ENCODE results near the gene FBXW8. TPM values are rescaled to one million over a fixed set of nuclear protein-coding genes. Genes with fewer than 3 reads are reported as not detected.
A peak's percentile ranks its signal among the peaks of the same experiment; 100 is the strongest.

The FBXW8 gene
- total and polyA plus RNA-seq, 2 donors from 2014 or later: 3.3 to 20.3 TPM

DNA sequence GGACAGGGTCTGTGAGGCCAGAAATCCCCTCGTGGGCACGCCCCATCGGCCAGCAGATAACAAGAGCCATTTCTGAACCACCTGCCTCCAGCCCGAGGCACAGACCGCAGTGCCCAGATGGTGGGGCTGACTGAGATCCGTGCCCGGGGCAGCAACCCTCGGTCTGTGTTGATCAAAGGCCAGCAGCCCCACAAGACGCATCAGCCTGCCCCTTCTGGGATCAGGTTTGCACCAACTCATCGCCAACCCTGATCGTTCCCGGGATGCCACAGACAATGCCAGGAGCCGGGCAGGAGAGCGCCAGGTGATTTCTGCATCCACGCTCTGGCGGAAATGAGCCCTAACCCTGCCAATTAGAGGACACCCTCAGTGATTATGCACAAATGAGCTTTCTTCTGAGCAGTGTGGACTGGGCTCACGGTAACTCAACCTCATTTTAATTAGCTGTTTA, 124.0 kb downstream of the FBXW8 start:
- Histone ChIP-seq H3K9me3 (ENCODE audit: control insufficient read depth in 2 of 3, insufficient read depth in 1 of 3, low read length in 3 of 3) (no peaks in the 10 kb centered on the region), H3K36me3 (ENCODE audit: control insufficient read depth in 2 of 3, insufficient read depth in 3 of 3, low read length in 3 of 3) (no peaks in the 10 kb centered on the region), H3K4me3 (ENCODE audit: low read length in 3 of 3) (no peak overlapping the region), H3K27ac (ENCODE audit: low read depth in 2 of 2, low read length in 2 of 2) (no peak overlapping the region), H3K9ac (ENCODE audit: low read length in 3 of 3) (no peak overlapping the region), H3K4me1 (ENCODE audit: control insufficient read depth in 2 of 3, insufficient read depth in 2 of 3, low read depth in 1 of 3, low read length in 3 of 3) (peaks cover 0 to 6% (median 4%) of the 10 kb centered on the region in 3 donors), H3K27me3 (ENCODE audit: control insufficient read depth, insufficient read depth, low read length) (peaks cover 4% of the 10 kb centered on the region)
- TF ChIP-seq, protein P1, sequence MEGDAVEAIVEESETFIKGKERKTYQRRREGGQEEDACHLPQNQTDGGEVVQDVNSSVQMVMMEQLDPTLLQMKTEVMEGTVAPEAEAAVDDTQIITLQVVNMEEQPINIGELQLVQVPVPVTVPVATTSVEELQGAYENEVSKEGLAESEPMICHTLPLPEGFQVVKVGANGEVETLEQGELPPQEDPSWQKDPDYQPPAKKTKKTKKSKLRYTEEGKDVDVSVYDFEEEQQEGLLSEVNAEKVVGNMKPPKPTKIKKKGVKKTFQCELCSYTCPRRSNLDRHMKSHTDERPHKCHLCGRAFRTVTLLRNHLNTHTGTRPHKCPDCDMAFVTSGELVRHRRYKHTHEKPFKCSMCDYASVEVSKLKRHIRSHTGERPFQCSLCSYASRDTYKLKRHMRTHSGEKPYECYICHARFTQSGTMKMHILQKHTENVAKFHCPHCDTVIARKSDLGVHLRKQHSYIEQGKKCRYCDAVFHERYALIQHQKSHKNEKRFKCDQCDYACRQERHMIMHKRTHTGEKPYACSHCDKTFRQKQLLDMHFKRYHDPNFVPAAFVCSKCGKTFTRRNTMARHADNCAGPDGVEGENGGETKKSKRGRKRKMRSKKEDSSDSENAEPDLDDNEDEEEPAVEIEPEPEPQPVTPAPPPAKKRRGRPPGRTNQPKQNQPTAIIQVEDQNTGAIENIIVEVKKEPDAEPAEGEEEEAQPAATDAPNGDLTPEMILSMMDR (IDR thresholded peaks at IDR 0.05; ENCODE audit: borderline replicate concordance, extremely low read depth, insufficient read depth): no peak
- intact Hi-C loops (cut with DNase I): no loop called here
- FAIRE-seq (no peak), DNase-seq (peak in 2 of 5 donors; percentile 45 to 67)

DNA sequence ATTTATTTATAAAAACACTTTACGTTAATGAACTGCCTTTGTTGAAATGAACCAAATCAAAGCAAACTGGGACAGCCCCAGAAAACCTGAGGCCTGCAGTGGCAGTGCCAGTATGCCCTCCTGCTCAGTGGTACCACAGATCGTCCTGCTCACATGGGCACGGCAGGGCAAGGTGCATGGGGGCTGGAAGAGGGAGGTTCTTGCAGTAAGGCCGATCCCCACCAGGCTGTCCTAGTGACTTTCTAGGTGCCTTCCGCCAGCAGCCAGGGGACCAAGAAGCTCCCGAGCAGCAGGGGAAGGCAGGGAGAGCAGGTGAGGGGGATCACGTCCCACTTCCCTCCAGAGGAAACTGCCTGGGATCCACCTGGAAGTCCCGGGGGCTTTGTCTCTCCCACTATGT, 124.5 kb downstream of the FBXW8 start:
- no peak for FAIRE-seq

DNA sequence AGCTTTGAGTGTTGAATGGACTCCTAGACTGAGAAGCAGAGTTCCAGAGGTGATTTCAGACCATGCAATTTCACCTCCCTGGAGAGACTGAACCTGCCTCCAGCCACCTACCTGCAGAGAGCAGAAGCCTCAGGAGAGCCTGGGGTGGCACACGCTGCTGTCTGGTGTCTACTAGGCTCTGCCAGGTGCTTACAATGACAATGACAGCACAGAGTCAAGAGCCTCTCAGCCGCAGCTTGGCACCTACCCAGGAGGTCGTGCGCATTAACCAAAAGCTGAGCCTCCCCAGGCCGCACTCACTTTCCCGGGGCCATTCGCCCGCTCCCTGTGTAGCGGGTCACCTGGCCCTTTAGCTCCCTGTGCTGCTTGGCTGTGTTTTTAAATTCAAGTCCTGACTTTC, 125.3 kb downstream of the FBXW8 start:
- FAIRE-seq (no peak), DNase-seq (peak in 2 of 5 donors; percentile 38 to 52)
- TF ChIP-seq, protein P1 (IDR thresholded peaks at IDR 0.05; ENCODE audit: borderline replicate concordance, extremely low read depth, insufficient read depth): no peak
- Histone ChIP-seq H3K36me3 (ENCODE audit: control insufficient read depth in 2 of 3, insufficient read depth in 3 of 3, low read length in 3 of 3) (no peaks in the 10 kb centered on the region), H3K9me3 (ENCODE audit: control insufficient read depth in 2 of 3, insufficient read depth in 1 of 3, low read length in 3 of 3) (no peaks in the 10 kb centered on the region), H3K27ac (ENCODE audit: low read depth in 2 of 2, low read length in 2 of 2) (no peak overlapping the region), H3K4me3 (ENCODE audit: low read length in 3 of 3) (no peak overlapping the region), H3K9ac (ENCODE audit: low read length in 3 of 3) (no peak overlapping the region), H3K4me1 (ENCODE audit: control insufficient read depth in 2 of 3, insufficient read depth in 2 of 3, low read depth in 1 of 3, low read length in 3 of 3) (peaks cover 0 to 6% (median 4%) of the 10 kb centered on the region in 3 donors), H3K27me3 (ENCODE audit: control insufficient read depth, insufficient read depth, low read length) (peaks cover 4% of the 10 kb centered on the region)
- intact Hi-C loops (cut with DNase I): no loop called here

More for the DNA sequence above, 124.5 kb downstream of the FBXW8 start:
- Histone ChIP-seq H3K4me3 (ENCODE audit: low read length in 3 of 3) (no peak overlapping the region), H3K4me1 (ENCODE audit: control insufficient read depth in 2 of 3, insufficient read depth in 2 of 3, low read depth in 1 of 3, low read length in 3 of 3) (peaks cover 0 to 6% (median 4%) of the 10 kb centered on the region in 3 donors), H3K9ac (ENCODE audit: low read length in 3 of 3) (no peak overlapping the region), H3K27me3 (ENCODE audit: control insufficient read depth, insufficient read depth, low read length) (peaks cover 4% of the 10 kb centered on the region), H3K27ac (ENCODE audit: low read depth in 2 of 2, low read length in 2 of 2) (no peak overlapping the region), H3K36me3 (ENCODE audit: control insufficient read depth in 2 of 3, insufficient read depth in 3 of 3, low read length in 3 of 3) (no peaks in the 10 kb centered on the region), H3K9me3 (ENCODE audit: control insufficient read depth in 2 of 3, insufficient read depth in 1 of 3, low read length in 3 of 3) (no peaks in the 10 kb centered on the region)
- TF ChIP-seq, protein P1 (IDR thresholded peaks at IDR 0.05; ENCODE audit: borderline replicate concordance, extremely low read depth, insufficient read depth): no peak
- intact Hi-C loops (cut with DNase I): no loop called here
- peak in 2 of 5 donors; percentile 43 to 56 for DNase-seq

DNA sequence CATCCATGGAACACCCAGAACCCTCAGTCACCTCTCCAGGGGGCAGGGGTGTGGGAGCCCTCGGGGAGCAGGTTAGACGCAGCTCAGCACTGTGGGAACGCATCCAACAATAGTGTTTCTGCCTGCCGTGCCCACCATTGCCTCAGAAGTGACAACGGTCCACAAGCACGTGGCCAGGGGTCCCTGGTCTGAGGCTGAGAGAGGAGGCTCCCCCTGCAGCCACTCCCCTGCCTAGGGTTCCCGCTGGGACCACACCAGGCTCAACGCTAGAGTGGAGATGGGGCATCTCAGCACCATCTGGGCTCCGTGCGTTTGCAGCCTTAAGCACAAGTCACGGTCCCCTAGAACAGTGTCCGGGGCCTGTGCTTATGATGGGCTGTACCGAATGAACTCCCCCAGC, 125.8 kb downstream of the FBXW8 start:
- intact Hi-C loops (cut with DNase I): no loop called here
- Histone ChIP-seq H3K9ac (ENCODE audit: low read length in 3 of 3) (no peak overlapping the region), H3K9me3 (ENCODE audit: control insufficient read depth in 2 of 3, insufficient read depth in 1 of 3, low read length in 3 of 3) (no peaks in the 10 kb centered on the region), H3K36me3 (ENCODE audit: control insufficient read depth in 2 of 3, insufficient read depth in 3 of 3, low read length in 3 of 3) (no peaks in the 10 kb centered on the region), H3K27me3 (ENCODE audit: control insufficient read depth, insufficient read depth, low read length) (peaks cover 4% of the 10 kb centered on the region), H3K4me1 (ENCODE audit: control insufficient read depth in 2 of 3, insufficient read depth in 2 of 3, low read depth in 1 of 3, low read length in 3 of 3) (peaks cover 0 to 6% (median 4%) of the 10 kb centered on the region in 3 donors), H3K27ac (ENCODE audit: low read depth in 2 of 2, low read length in 2 of 2) (no peak overlapping the region), H3K4me3 (ENCODE audit: low read length in 3 of 3) (no peak overlapping the region)
- DNase-seq: peak in 2 of 5 donors; percentile 34 to 40
- TF ChIP-seq, protein P1 (IDR thresholded peaks at IDR 0.05; ENCODE audit: borderline replicate concordance, extremely low read depth, insufficient read depth): no peak
- no peak for FAIRE-seq

Data from kidney (tissue), 14 donors.